ENCODE results near the gene SLIT3.

Gene SLIT3

DNA sequence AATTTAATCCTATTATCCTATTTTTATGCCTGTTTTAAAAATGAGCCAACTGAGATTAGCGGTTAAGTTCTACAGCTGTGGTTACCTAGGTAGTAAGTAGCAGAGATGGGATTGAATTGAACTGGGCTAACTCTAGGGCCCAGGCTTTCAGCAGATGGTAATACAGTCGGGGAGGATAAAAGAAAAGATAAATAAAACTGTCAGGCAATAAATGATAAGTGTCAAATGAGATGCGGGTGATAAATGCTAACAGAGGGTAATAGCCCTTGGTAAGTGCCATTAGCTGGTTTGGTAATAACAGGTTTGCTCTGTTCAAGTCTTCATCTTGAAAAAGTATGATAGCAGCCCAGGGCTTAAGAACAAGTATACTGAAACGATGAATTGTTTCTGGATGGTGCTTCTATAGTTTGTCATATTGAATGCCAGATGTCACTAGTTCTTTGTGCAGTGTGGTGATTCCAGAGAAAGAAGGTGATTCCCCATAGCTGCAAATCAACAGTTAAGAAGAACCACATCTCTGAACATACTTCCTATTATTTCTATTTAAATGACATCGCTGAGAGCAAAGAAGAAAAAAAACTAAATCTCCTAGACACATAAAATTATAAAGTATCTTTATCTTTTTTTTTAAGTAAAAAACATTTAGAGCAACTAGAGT, 360.9 kb downstream of the SLIT3 start:
- no peaks in the 10 kb centered on the region for H3K27me3 ChIP-seq (replicated peaks; ENCODE audit: control insufficient read depth, insufficient read depth, low read length, poor library complexity, severe bottlenecking)
- no peaks in the 10 kb centered on the region for H3K36me3 ChIP-seq (ENCODE audit: control insufficient read depth, insufficient read depth, low read length)
- no peak overlapping the region for H3K27ac ChIP-seq (ENCODE audit: insufficient read depth, low read length, poor library complexity, severe bottlenecking)
- H3K4me3 ChIP-seq (ENCODE audit: insufficient read depth, low read depth, low read length, poor library complexity, severe bottlenecking) = no peak overlapping the region
- H3K4me1 ChIP-seq (ENCODE audit: control insufficient read depth, insufficient read depth, low read length, poor library complexity, severe bottlenecking) = no peaks in the 10 kb centered on the region
- H3K9me3 ChIP-seq (ENCODE audit: control insufficient read depth, low read length) = no peaks in the 10 kb centered on the region
- DNase-seq = no peak

DNA sequence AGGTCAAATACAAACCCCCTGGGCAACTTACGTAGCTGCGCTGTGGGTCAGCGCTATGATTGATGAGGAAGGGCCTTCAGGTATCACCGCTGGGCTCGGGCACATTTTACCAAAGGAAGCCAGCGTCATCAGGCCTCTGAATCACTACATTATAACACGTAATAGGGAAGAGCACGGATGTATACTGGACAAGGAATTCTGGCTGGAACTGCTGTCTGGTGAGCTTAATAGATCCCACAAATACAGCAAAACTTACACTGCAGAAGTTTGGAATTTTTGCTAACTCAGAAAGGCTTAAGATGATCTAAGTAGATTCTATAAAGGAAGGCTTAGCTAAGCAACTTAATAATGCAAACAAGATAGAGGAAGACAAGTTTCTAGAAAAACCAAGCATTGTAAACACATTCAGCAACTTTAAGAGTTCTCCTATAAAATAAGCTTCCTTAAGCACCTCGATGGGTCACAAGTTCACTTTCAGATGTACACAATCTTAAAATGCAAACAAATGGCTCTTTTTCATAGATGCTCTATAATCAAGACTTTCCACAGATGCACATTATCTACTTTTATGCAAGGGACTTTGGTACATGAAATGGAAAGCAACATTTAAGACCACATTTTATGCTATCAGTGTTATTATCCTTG, 361.7 kb downstream of the SLIT3 start:
- Histone ChIP-seq H3K36me3 (ENCODE audit: control insufficient read depth, insufficient read depth, low read length) (no peaks in the 10 kb centered on the region), H3K9me3 (ENCODE audit: control insufficient read depth, low read length) (no peaks in the 10 kb centered on the region), H3K27me3 (replicated peaks; ENCODE audit: control insufficient read depth, insufficient read depth, low read length, poor library complexity, severe bottlenecking) (no peaks in the 10 kb centered on the region), H3K27ac (ENCODE audit: insufficient read depth, low read length, poor library complexity, severe bottlenecking) (no peak overlapping the region), H3K4me1 (ENCODE audit: control insufficient read depth, insufficient read depth, low read length, poor library complexity, severe bottlenecking) (no peaks in the 10 kb centered on the region), H3K4me3 (ENCODE audit: insufficient read depth, low read depth, low read length, poor library complexity, severe bottlenecking) (no peak overlapping the region)
- DNase-seq = no peak

DNA sequence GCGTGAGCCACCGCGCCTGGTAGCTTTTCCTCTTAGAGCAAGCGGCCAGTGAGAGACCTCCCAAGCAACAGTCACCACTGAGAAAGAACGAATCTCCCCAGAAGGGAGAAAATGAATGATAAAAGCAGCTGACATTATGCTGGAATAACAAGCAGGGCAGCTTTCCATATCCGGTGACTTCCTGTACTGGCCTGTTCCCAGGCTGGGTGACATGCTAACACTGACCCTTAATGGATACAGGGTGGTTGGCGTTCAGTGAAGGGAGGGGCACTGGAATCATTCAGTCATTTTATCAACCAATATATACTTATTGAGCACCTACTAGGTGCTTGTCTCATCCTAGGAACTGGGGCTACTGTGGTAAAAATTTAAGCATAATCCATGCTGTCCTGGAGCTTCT, 364.4 kb downstream of the SLIT3 start:
- Histone ChIP-seq H3K9me3 (ENCODE audit: control insufficient read depth, low read length) (no peaks in the 10 kb centered on the region), H3K4me3 (ENCODE audit: insufficient read depth, low read depth, low read length, poor library complexity, severe bottlenecking) (no peak overlapping the region), H3K36me3 (ENCODE audit: control insufficient read depth, insufficient read depth, low read length) (no peaks in the 10 kb centered on the region), H3K27ac (ENCODE audit: insufficient read depth, low read length, poor library complexity, severe bottlenecking) (no peak overlapping the region), H3K27me3 (replicated peaks; ENCODE audit: control insufficient read depth, insufficient read depth, low read length, poor library complexity, severe bottlenecking) (no peaks in the 10 kb centered on the region), H3K4me1 (ENCODE audit: control insufficient read depth, insufficient read depth, low read length, poor library complexity, severe bottlenecking) (no peaks in the 10 kb centered on the region)
- no peak for DNase-seq

DNA sequence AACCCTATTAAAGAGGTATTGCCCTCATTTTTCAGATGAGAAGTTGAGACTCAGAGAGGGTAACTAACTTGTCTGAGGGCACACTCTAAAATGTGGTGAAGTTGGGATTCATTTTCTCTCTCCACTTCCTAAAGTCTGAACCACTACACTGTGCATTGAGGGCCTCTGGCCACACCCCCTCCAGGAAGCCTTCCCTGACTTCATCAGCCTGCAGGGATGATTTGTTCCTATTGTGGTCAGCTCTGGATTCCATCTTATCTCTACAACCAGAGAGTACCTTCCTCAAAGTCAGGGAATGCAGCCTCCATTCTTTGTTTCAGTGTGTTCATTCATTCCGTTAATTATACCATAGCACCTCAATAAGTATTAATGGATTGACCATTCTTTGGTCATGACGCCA, 365.8 kb downstream of the SLIT3 start:
- Histone ChIP-seq H3K27ac (ENCODE audit: insufficient read depth, low read length, poor library complexity, severe bottlenecking) (no peak overlapping the region), H3K9me3 (ENCODE audit: control insufficient read depth, low read length) (no peaks in the 10 kb centered on the region), H3K36me3 (ENCODE audit: control insufficient read depth, insufficient read depth, low read length) (no peaks in the 10 kb centered on the region), H3K4me3 (ENCODE audit: insufficient read depth, low read depth, low read length, poor library complexity, severe bottlenecking) (no peak overlapping the region), H3K4me1 (ENCODE audit: control insufficient read depth, insufficient read depth, low read length, poor library complexity, severe bottlenecking) (no peaks in the 10 kb centered on the region), H3K27me3 (replicated peaks; ENCODE audit: control insufficient read depth, insufficient read depth, low read length, poor library complexity, severe bottlenecking) (no peaks in the 10 kb centered on the region)
- no peak for DNase-seq

DNA sequence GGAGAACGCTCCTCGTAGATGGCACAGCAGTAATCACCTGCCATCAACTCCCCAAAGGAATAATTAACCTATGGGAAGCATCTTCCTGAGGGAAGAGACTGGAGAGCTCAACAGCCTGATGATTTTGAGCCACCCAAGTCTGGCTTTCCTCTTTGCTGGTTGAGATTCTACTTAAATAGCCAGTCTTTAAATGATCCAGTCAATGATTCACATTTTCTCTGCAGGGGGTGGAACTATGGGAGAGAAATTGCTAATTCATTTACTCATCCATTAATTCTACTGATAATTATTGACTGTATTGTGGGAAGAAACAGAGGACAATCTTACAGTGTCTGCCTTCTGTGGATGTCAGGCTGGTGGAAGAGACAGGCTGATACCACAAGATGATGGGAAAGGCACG, 366.8 kb downstream of the SLIT3 start:
- no peak overlapping the region for H3K27ac ChIP-seq (ENCODE audit: insufficient read depth, low read length, poor library complexity, severe bottlenecking)

DNA sequence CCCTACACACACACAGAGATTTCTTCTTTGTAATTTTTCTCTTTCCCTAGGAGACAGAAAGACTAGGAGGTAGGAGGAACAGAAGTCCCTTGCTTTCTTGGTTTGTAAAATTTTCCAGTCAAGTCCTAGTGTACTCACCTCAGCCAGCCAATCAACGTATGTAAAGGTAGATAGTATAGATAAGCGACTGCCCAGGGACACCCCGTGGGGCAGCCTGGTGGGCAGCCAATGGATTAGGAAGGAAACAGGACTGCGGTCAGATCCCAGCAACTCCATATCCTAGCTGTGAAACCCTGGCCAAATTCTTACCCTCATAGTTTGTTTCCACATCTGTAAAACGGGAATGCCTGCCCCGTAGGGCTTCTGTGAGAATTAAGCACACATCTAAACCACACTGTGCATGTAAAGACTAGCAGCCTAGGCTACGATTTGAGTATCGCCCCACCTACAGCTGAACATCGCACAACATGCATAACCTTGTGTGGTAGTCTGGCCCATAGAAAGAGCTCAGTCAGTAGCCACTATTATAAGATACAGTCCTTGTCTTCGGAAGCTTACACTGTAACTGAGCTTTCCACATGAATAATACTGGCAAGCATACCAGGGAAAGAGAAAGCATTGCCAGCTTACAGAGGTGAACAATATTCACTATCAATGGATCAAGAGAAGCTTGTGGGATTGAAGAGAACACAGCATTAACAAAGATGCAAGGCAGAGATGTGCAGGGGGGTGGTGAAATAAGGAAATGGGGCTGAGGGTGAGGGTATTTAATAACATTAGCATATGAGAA, 368.3 kb downstream of the SLIT3 start:
- no peaks in the 10 kb centered on the region for H3K4me1 ChIP-seq (ENCODE audit: control insufficient read depth, insufficient read depth, low read length, poor library complexity, severe bottlenecking)
- H3K9me3 ChIP-seq (ENCODE audit: control insufficient read depth, low read length) = no peaks in the 10 kb centered on the region
- H3K36me3 ChIP-seq (ENCODE audit: control insufficient read depth, insufficient read depth, low read length) = no peaks in the 10 kb centered on the region
- H3K27me3 ChIP-seq (replicated peaks; ENCODE audit: control insufficient read depth, insufficient read depth, low read length, poor library complexity, severe bottlenecking) = no peaks in the 10 kb centered on the region
- DNase-seq = no peak
- no peak overlapping the region for H3K4me3 ChIP-seq (ENCODE audit: insufficient read depth, low read depth, low read length, poor library complexity, severe bottlenecking)
- H3K27ac ChIP-seq (ENCODE audit: insufficient read depth, low read length, poor library complexity, severe bottlenecking) = no peak overlapping the region

More for the DNA sequence above, 366.8 kb downstream of the SLIT3 start:
- Histone ChIP-seq H3K9me3 (ENCODE audit: control insufficient read depth, low read length) (no peaks in the 10 kb centered on the region), H3K36me3 (ENCODE audit: control insufficient read depth, insufficient read depth, low read length) (no peaks in the 10 kb centered on the region), H3K4me1 (ENCODE audit: control insufficient read depth, insufficient read depth, low read length, poor library complexity, severe bottlenecking) (no peaks in the 10 kb centered on the region), H3K27me3 (replicated peaks; ENCODE audit: control insufficient read depth, insufficient read depth, low read length, poor library complexity, severe bottlenecking) (no peaks in the 10 kb centered on the region), H3K4me3 (ENCODE audit: insufficient read depth, low read depth, low read length, poor library complexity, severe bottlenecking) (no peak overlapping the region)
- no peak for DNase-seq

DNA sequence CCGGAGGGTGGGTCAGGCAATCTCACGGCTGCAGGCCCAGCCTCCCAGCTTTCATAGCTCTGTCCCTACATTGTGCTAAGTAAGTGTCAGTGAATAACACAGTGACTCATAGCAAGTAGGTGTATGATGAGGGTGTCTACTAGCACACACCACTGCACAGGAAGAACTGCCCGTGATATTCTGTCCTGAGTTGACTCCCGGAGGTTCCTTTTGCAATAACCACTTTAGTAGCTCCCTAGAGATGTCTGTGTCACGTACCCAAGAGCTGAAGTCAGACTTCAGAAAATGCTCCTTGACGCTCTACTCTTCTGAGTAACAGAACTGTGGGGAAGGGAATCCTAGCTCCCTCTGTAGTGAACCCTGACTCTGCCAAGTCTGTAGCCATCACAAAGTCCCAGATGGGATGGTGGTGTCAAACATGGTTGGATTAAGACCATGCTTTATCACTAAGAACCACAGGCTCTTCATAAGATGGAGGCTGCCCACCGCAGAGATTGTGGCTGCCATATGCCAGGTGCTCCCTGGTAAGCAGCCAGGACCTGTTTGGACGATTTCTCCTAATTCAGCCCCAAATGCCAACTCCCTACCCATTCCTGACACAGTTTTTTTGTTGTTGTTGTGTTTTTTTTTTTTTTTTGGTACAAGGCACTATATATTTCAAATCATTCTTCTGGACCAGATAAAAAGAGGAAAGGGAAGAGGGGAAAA, 369.1 kb downstream of the SLIT3 start:
- H3K4me3 ChIP-seq (ENCODE audit: insufficient read depth, low read depth, low read length, poor library complexity, severe bottlenecking) = no peak overlapping the region
- no peaks in the 10 kb centered on the region for H3K4me1 ChIP-seq (ENCODE audit: control insufficient read depth, insufficient read depth, low read length, poor library complexity, severe bottlenecking)
- H3K27ac ChIP-seq (ENCODE audit: insufficient read depth, low read length, poor library complexity, severe bottlenecking) = no peak overlapping the region
- H3K27me3 ChIP-seq (replicated peaks; ENCODE audit: control insufficient read depth, insufficient read depth, low read length, poor library complexity, severe bottlenecking) = no peaks in the 10 kb centered on the region
- DNase-seq = no peak
- no peaks in the 10 kb centered on the region for H3K36me3 ChIP-seq (ENCODE audit: control insufficient read depth, insufficient read depth, low read length)
- no peaks in the 10 kb centered on the region for H3K9me3 ChIP-seq (ENCODE audit: control insufficient read depth, low read length)

DNA sequence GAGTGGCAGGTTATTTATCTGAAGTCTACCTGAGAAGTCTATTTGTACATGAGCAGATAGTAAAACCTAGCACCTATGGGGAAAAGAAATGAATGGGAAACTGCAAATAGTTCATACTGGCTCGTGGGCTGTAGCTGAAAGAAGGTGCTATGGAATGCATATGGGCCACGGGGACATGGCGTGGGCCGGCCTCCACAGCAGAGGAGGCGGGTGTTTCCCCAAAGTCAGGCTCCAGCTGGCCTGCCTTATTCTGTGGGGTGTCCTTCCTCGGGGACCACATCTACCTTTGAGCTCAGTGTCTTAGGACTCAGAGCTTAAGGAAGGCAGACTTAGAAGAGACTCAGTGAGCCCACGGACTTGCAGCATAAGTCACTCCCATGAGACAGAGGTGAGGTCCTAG, 371.3 kb downstream of the SLIT3 start:
- Histone ChIP-seq H3K4me3 (ENCODE audit: insufficient read depth, low read depth, low read length, poor library complexity, severe bottlenecking) (no peak overlapping the region), H3K36me3 (ENCODE audit: control insufficient read depth, insufficient read depth, low read length) (no peaks in the 10 kb centered on the region), H3K4me1 (ENCODE audit: control insufficient read depth, insufficient read depth, low read length, poor library complexity, severe bottlenecking) (no peaks in the 10 kb centered on the region), H3K9me3 (ENCODE audit: control insufficient read depth, low read length) (no peaks in the 10 kb centered on the region), H3K27ac (ENCODE audit: insufficient read depth, low read length, poor library complexity, severe bottlenecking) (no peak overlapping the region), H3K27me3 (replicated peaks; ENCODE audit: control insufficient read depth, insufficient read depth, low read length, poor library complexity, severe bottlenecking) (no peaks in the 10 kb centered on the region)
- no peak for DNase-seq

DNA sequence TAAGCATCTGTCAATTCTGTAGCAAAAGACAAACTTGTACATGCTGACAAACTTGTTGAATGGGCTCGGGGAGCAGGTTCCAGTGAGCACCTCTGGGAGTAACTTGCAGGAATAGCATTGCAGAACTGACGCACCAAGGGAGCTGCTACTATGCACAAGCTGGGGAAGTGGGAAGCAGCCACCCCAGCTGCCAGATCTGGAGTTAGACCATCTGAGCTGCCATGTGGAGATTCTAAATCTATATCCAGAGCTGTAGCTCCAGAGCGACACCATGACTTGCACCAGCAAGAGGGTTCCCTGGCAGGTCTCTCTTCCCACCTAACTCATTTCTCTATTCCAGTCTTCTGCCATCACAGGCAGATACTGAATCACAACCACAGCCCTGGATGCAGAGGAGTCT, 375.8 kb downstream of the SLIT3 start:
- Histone ChIP-seq H3K9me3 (ENCODE audit: control insufficient read depth, low read length) (no peaks in the 10 kb centered on the region), H3K27me3 (replicated peaks; ENCODE audit: control insufficient read depth, insufficient read depth, low read length, poor library complexity, severe bottlenecking) (peaks cover 5% of the 10 kb centered on the region), H3K4me3 (ENCODE audit: insufficient read depth, low read depth, low read length, poor library complexity, severe bottlenecking) (no peak overlapping the region), H3K4me1 (ENCODE audit: control insufficient read depth, insufficient read depth, low read length, poor library complexity, severe bottlenecking) (no peaks in the 10 kb centered on the region), H3K36me3 (ENCODE audit: control insufficient read depth, insufficient read depth, low read length) (no peaks in the 10 kb centered on the region), H3K27ac (ENCODE audit: insufficient read depth, low read length, poor library complexity, severe bottlenecking) (no peak overlapping the region)
- DNase-seq = no peak
